ENCODE measurements around the gene GPHN.

GRCh38 chr14:66717561-66718140, 209.7 kb downstream of the GPHN start:
- TF ChIP-seq CTCF (optimal IDR thresholded peaks at IDR 0.05 in 1 of 3, IDR thresholded peaks at IDR 0.05 in 1 of 3, conservative IDR thresholded peaks at IDR 0.05 in 1 of 3; ENCODE audit: extremely low read depth in 1 of 3, insufficient read depth in 2 of 3, low read length in 3 of 3) (no peak), EZH2 (IDR thresholded peaks at IDR 0.05; ENCODE audit: low read length) (no peak)
